Neural cell (in vitro differentiated cells): ENCODE measurements around the gene SYNPO2.

Experiments
- EP300 ChIP-seq: fragments of 450-650 bp; conservative IDR thresholded peaks from 2 replicates; pipeline ENCODE4 v1.6.1; 2014; ENCODE audit warnings: antibody characterized with exemption, mild to moderate bottlenecking, moderate library complexity; ENCODE audit not compliant: poor library complexity, severe bottlenecking
- EZH2 ChIP-seq: fragments of 200-600, 300-800 bp; shearing (Covaris generic), sonication (generic); IDR thresholded peaks from 2 replicates; pipeline ENCODE4 v1.6.1; 2014; ENCODE audit warnings: antibody characterized with exemption, low read length, borderline replicate concordance, mild to moderate bottlenecking; ENCODE audit not compliant: insufficient read depth, poor library complexity, severe bottlenecking
- POLR2AphosphoS5 ChIP-seq: IDR thresholded peaks from 2 replicates; pipeline ENCODE4 v1.6.1; 2012
- SMC3 ChIP-seq: fragments of 450-650 bp; conservative IDR thresholded peaks from 2 replicates; pipeline ENCODE4 v1.6.1; 2014; ENCODE audit warnings: antibody characterized with exemption, mild to moderate bottlenecking, moderate library complexity; ENCODE audit not compliant: poor library complexity
- TF ChIP-seq, protein P1 (sequence below): fragments of 450-650 bp; IDR thresholded peaks from 2 replicates; pipeline ENCODE4 v1.5.1; 2014; ENCODE audit warnings: antibody characterized with exemption, mild to moderate bottlenecking, moderate library complexity; ENCODE audit not compliant: poor library complexity, severe bottlenecking

DNA sequence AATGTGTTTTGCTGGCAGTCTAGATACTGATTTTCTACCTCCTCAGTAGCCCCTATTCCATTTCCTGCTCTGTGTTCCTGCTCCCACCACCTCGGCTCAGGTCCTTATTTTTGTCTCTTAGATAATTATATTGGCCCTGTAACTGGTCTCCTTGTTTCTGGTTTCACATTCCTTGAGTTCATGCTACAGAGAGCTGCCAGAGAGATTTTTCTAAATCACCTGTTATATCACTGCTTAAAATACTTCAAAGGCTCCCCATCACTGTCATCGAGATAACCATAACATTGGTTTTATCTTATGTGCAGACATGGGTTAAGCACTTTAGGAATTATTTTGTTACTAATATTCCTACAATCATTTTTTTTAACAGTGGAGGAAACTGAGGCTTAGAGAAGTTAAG lies 9.6 kb downstream of the SYNPO2 start:
- TF ChIP-seq, protein P1, sequence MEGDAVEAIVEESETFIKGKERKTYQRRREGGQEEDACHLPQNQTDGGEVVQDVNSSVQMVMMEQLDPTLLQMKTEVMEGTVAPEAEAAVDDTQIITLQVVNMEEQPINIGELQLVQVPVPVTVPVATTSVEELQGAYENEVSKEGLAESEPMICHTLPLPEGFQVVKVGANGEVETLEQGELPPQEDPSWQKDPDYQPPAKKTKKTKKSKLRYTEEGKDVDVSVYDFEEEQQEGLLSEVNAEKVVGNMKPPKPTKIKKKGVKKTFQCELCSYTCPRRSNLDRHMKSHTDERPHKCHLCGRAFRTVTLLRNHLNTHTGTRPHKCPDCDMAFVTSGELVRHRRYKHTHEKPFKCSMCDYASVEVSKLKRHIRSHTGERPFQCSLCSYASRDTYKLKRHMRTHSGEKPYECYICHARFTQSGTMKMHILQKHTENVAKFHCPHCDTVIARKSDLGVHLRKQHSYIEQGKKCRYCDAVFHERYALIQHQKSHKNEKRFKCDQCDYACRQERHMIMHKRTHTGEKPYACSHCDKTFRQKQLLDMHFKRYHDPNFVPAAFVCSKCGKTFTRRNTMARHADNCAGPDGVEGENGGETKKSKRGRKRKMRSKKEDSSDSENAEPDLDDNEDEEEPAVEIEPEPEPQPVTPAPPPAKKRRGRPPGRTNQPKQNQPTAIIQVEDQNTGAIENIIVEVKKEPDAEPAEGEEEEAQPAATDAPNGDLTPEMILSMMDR, result no peak
- no peak for TF ChIP-seq EP300
- no peak for TF ChIP-seq SMC3
- TF ChIP-seq POLR2AphosphoS5, result no peak
- TF ChIP-seq EZH2, result no peak
